ENCODE measurements around the gene FAM20C. TPM values are rescaled to one million over a fixed set of nuclear protein-coding genes. Genes with fewer than 3 reads are reported as not detected.

Gene FAM20C
- total RNA-seq, 1 experiment from 2014 or later: 300 TPM

- no peak for DNase-seq (ENCODE audit: low read depth)
These were observed 78.1 kb downstream of the FAM20C start for GRCh38 chr7:270351-270983.

DNA sequence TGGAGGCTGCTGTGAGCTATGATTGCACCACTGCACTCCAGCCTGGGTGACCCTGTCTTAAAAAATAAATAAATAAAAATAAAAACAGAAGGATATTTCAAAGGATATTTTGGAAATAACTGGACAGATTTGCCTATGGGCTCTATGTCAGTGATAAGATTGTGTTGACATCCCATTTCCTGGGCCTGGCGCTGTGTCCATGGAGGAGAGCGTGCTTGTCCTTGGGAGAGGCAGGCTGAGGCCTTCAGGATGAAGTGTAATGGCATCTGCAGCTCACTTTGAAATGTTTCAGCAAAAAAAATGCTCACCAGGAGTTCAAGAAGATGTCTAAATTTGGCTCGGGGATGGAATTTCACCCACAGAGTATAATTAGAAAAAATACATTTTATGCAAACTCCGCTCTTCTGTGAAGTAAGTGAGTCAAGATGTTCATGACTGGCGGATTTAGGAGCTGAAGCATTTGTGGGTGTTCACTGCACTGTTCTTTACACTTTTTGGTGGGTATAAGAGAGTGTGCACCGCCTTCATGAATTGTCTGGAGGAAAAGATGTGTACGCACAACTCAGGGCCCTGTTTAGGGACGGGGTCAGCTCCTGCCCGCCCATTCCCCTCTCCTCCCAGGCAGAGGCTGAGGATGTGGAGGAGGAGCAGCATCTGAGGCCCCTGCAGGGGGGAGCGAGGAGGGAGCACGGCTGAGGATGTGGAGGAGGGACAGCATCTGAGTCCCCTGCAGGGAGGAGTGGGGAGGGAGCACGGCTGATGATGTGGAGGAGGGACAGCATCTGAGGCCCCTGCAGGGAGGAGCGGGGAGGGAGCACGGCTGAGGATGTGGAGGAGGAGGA is 79.1 kb downstream of the FAM20C start:
- DNase-seq (ENCODE audit: low read depth): no peak

DNA sequence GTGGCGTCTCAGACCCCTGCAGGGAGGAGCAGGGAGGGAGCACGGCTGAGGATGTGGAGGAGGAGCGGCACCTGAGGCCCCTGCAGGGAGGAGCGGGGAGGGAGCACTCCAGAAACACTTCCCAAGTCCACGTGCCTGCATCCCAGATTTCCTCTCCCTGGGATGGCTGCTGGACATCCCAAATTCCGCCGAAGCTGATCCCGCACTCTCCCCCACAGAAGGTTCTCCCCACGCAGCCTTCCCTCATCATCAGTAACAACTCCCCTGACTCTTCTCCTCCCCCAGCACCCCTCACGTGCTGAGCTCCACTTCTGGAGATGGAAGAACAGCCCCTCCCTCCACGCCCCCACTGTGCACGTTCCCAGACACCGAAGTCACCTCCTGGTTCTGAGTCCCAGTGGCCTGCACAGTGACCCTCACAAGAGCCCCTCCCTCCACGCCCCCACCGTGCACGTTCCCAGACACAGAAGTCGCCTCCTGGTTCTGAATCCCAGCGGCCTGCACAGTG is 79.8 kb downstream of the FAM20C start:
- no peak for DNase-seq (ENCODE audit: low read depth)

GRCh38 chr7:272631-273030 is 80.3 kb downstream of the FAM20C start:
- no peak for DNase-seq (ENCODE audit: low read depth)

- DNase-seq (ENCODE audit: low read depth): no peak
These were observed 81.0 kb downstream of the FAM20C start for GRCh38 chr7:273327-273726.

GRCh38 chr7:274266-274665 is 81.9 kb downstream of the FAM20C start:
- DNase-seq (ENCODE audit: low read depth): no peak

DNA sequence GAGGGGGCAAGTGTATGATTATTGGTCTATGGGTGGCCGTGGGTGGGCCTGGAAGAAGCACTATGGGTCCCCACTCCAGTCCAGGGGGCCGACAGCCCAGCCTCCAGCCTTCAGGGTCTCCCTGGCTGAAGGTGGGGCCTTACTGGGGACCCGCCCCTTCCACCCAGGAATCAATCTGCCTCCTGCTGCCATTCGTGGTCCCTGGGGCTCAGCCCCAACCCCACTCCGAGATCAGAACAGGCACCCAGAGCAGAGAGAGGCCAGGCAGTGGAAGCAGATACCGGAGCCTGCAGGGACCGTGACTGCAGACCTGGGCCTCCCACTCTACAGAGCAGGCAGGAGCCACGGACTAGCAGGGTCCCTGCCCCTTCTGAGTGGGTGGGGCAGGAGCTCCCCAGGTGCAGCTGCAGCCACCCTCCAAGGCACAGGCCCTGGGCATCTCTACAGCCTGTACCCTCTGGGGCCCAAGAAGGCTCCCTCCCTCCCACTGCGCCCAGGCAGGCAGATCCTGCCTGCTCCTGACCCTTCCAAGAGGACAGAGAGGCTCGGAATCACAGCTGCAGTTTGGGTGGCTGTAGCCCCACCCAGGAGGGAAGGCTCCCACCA is 84.0 kb downstream of the FAM20C start:
- no peak for DNase-seq (ENCODE audit: low read depth)

GRCh38 chr7:277228-277627 is 84.9 kb downstream of the FAM20C start:
- DNase-seq (ENCODE audit: low read depth): no peak

DNA sequence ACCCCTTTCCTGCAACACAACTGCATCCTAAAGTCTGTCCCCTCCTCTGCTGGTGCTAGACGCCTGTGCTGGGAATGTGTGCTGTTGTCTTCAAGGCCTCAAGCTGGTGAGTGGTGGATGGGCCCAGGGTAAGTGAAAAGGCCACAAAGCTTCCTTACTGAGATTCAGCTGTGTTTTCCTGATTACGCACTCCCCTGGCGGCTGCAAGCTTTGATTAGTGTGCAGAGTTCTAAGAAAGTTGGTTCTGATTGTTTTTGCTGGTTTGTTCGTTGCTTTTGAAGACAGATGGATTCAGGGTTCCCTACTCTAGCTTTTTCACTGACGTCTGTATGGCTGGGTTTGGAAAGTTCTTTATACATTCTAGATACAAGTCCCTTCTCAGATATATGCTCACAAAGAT is 85.7 kb downstream of the FAM20C start:
- no peak for DNase-seq (ENCODE audit: low read depth)

DNA sequence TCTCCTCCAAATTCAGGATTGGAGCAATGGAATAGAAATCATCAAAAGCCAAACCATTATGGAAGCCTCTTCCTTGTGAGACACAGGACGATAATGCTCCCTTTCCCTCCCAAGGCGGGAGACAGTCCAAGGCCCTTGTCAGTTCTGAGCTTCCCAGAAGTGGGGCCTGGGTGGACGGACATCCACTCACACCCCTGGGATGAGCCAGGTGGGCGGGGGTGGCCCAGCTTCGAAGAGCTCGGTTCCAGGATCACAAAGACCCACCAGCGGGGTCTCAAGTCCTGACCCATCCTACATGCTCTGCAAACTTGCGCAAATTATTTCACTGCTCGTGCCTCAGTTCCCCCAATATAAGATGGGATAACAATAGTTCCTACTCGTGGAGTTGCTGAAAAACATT is 87.5 kb downstream of the FAM20C start:
- DNase-seq (ENCODE audit: low read depth): no peak

DNA sequence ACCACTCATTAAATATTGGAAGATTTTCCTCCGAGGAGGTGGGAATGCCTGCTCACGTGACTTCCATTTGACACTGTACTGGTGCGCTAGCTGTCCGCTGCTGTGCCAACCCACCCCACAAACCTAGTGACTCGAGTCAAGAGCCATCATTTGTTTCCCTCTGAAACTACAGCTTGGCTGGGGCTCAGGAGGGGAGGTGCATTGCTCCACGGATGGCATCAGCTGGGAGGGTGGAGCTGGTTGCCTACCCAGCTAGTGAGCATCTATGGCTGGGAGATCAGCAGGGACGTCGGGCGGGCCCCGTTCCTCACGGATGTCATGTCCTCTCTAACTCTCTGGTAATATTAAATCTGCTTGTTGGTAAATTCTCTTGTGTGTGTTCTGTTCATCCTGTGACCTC is 88.1 kb downstream of the FAM20C start:
- no peak for DNase-seq (ENCODE audit: low read depth)

DNA sequence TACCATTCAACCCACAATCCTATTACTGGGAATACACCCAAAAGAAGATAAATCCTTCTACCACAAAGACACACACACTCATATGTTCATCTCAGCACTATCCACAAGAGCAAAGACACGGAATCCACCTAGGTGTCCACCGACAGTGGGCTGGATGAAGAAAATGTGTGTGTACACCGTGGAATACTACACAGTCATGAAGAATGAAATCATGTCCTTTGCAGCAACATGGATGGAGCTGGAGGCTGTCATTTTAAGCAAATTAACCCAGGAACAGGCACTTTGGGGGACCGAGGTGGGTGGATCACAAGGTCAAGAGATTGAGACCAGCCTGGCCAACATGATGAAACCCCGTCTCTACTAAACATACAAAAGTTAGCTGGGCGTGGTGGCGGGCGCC is 89.3 kb downstream of the FAM20C start:
- DNase-seq (ENCODE audit: low read depth): no peak

- no peak for DNase-seq (ENCODE audit: low read depth)
These were observed 90.2 kb downstream of the FAM20C start for GRCh38 chr7:282621-283020.

GRCh38 chr7:284762-285722 is 92.7 kb downstream of the FAM20C start:
- no peak for DNase-seq (ENCODE audit: low read depth)

DNA sequence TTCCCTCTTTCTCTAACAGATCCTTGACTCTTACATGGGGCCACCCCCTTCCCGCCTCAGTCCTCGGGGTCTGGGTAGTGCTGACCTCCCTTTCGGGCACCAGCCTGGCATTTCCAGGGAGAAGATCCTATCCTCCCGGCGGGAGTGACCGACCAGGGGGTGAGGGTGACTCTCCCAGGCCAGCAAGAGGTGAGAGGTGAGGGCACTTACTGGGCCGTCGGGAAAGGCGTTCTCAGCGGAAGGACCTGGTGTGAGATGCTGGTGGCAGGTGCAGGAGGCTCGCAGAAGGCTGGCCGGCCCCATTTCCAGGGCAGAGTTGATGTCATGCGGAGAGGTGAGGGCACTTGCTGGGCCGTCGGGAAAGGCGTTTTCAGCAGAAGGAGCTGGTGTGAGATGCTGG is 93.4 kb downstream of the FAM20C start:
- no peak for DNase-seq (ENCODE audit: low read depth)

- DNase-seq (ENCODE audit: low read depth): no peak
These were observed 93.9 kb downstream of the FAM20C start for GRCh38 chr7:286266-286665.

GRCh38 chr7:288671-289101 is 96.3 kb downstream of the FAM20C start:
- no peak for DNase-seq (ENCODE audit: low read depth)

DNA sequence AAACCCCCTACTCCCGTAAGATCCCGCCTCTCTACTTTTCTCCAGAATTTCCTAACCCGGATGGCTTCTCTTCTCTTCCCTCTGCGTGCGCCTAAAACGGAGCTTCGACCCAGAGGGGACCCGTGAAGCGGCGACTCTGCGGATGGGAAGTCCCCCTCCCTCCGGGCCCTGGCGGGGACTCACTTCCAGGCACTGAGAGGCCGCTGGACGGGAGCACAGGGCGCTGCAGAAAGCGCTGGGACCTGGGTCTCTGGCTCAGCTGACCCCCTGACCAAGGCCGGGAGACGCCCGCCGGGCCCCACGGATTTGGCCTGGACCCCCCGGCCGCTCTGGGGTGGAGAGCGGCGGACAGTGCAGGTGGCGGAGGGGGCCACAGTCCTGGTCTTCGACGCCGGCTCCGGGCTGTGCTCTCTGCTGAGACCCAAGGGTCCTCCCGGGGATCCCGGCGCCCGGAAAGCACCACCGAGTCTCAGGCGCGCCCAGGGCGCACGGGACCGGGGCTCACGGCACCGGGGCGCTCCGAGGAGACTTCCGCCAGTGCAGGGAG is 96.9 kb downstream of the FAM20C start:
- DNase-seq (ENCODE audit: low read depth): no peak

DNA sequence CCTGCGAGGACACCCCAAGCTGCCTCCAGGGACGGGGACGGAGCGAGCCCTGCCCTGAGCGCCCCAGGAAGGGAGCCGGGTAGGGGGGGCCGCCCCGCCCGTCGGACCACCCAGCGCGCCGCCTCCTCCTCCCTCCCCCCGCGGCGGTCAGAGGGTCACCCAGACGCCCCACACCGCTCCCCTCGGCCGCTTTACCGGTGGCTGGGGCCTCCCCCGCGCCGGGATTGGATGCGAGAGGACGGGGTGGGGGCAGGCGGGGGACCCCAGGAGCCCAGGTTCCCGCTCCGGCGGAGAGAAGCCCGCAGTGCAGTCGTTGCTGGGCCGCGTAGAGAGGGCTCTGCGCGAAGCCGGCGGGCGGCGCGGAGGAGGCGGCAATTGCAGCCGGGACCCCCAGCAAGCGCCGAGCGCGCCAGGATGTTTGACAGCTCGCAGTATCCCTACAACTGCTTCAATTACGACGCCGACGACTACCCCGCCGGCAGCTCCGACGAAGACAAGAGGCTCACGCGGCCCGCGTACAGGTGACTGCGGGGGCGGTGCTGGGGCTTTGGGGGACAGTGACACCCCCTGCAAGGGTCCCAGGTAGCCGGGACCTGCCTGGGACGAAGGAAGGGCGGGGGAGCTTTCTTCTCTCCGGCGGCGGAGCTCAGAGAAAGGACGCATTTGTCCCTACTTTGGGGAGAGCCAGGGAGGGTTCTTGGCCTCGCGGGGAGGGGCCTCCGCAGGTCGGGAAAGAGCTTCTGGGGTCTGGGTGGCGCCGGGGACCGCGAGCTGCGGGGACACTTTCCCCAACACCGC is 97.6 kb downstream of the FAM20C start, which contains the start of gene FOXL3:
FOXL3 (plus strand) TSS at position 415 of the 798 bp plus-strand sequence; CDS start at position 415, 0 bp downstream.
- no peak for DNase-seq (ENCODE audit: low read depth)
